ENCODE measurements around the gene B4GALT5.
A peak's percentile ranks its signal among the peaks of the same experiment; 100 is the strongest.

Gene B4GALT5

GRCh38 chr20:49699200-49699992 lies 14.3 kb downstream of the B4GALT5 start:
- peak in 1 of 2 donors; percentile 38 for DNase-seq

DNA sequence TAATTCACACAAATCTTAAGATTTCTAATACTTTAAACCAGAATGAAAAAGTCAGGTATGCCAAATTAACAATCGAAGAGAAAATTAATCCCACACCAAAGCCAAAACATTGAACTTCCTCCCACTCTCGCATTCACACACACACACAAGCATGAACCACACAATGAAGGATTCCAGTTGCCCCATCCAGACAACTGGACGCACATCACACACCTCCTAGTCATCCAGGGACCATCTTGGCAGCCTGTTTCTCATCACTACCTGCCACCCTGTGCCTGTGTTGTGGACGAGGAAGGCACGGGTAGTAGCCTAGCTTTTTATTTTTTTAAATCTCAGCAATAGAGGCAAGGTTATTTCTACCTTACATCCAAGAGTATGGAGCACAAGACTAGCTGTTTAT lies 15.2 kb downstream of the B4GALT5 start:
- no peak for DNase-seq

DNA sequence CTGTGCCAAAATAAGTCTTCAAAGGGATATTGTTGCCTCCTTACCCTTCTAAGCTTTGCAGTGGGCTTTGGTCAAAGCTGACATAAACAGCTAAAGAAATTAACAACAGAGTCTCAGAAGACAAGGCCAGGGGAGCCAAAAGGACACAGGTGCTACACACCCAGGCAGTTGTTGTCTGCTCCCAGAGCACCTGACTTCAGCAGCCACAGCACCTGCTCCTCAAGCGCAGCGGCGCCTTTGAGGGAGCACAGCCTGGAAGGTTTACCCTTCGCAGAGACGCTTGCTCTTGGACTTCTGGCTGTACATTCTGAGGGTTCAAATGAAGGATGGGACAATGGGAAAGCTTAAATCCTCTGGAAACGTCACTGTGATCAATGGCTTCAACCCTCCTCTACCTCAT lies 16.6 kb downstream of the B4GALT5 start:
- no peak for DNase-seq

DNA sequence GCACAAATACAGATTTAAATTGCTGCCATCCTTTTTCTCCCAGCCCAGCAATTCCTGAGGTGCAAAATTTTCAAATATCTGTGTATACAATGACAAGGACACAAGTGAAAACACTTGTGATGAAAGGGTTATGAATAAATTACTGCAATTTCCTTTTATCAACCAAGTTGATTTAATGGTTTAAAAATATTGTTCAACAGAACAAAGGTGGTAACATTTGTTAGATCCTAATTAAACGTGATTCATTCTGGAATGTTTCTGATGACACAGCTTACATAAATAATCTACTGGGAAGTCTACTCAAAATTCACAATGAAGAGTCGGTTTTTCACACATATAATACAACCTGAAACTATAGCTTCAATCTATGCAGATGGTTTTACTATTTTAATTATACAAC lies 17.1 kb downstream of the B4GALT5 start:
- DNase-seq, result no peak

DNA sequence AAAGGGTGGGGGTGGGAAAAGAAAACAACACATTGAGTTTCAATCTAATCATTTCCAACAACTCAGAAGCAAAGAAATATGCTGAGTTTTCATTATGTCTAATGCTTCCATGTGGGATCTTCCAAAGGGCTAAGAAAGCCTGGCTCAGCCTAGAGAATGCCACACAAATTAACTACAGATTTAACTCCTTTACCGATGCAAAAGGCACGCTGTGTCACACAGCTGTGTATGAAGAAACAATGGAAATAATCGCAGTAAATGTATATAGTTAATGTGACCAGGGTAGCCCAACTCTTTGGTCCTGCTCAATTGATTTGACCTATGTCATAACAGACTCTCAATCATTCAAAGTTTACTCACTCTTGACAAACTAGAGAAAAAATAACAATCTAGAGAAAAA lies 17.8 kb downstream of the B4GALT5 start:
- no peak for DNase-seq

- DNase-seq, result no peak
Observed at GRCh38 chr20:49694450-49695071, 19.1 kb downstream of the B4GALT5 start.

DNA sequence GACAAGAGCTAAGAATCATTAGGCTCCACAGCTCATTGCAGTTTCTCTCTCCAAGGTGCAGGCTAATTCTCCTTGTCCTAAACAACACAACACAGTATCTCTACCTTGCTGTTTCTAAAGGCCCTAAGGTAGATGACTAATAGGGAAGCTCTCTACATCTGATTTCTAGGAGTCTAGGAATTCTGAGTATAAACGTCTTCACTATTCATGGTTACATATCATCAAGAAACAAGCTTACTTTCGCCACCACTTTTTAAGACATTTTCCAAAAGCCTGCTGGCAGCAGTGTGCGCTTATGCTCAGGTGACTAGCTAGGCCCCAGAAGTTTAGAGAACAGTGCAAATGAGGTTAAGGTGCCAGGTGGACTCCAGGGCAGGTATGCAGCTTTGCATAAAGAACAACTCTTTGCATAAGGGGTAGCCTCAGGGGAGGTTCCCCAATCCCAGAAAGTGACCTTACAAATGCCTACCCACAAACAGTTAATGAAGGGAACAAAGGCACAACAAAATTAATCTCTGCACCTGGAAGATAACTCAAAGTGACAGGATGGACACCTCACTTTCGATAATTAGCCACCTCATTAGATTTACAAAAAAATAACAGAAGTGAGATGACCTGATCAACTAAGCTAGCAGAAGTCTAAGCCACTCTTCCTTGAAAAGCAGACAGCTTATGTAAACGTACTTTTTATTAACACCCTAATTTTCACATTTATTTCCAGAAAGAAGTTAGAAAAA lies 20.1 kb downstream of the B4GALT5 start:
- DNase-seq, result no peak

- DNase-seq, result no peak
Observed at GRCh38 chr20:49692941-49693340, 20.7 kb downstream of the B4GALT5 start.

DNA sequence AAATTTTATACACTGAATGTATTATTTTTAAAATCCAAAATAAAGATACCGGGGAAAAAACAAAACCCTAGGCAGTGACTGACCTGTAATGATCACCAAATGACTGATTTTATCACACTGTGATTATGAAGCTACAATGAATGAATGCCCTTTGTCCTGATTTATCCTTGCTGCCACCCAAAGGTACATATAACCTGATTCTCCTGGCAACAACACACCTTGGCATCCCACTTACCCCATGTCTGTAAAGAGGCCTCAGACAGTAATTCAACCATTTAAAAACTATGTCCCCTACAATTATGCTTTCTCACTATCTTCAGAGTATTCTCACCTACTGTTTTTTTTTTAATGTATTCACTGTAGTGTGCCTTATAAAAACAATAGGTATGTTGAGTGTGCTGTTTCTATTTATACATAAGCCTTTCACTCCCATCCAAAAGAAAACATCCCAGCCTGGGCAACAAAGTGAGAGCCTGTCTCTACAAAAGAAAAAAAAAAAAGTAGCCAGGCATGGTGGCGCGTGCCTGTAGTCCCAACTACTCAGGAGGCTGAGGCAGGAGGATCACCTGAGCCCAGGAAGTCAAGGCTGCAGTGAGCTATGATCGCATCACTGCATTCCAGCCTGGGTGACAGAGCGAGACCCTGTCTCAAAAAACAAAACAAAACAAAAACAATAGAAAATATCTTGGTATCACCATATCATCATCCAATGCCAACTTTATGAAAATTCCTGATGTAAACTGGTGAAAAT lies 21.7 kb downstream of the B4GALT5 start:
- DNase-seq, result no peak

DNA sequence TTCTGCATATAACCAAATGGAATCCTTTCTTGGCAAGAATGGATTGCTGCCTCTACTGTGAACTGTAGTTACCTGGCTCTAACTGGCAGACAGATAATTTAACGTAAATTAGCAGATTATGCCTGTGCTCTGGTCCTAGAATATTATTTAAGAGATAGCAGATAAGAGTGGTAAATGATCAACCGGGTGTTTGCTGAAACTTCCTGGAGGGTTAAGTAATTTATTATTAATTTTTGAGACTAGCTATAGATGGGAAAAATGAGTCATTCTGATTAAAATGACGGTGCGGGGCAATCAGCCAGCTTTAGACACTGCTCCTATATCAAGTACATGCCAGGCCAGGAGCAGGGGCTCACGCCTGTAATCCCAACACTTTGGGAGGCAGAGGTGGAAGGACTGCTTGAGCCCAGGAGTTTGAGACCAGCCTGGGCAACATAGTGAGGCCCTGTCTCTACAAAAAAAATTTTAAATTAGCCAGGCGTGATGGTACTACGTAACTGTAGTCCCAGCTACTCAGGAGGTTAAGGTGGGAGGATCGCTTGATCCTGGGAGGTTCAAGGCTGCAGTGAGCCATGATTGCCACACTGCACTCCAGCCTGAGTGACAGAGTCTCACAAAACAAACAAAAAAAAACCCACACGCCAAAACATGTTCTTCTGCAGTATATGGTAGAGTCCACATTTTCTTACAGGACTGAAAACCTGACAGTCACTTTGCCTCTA lies 22.6 kb downstream of the B4GALT5 start:
- no peak for DNase-seq

DNA sequence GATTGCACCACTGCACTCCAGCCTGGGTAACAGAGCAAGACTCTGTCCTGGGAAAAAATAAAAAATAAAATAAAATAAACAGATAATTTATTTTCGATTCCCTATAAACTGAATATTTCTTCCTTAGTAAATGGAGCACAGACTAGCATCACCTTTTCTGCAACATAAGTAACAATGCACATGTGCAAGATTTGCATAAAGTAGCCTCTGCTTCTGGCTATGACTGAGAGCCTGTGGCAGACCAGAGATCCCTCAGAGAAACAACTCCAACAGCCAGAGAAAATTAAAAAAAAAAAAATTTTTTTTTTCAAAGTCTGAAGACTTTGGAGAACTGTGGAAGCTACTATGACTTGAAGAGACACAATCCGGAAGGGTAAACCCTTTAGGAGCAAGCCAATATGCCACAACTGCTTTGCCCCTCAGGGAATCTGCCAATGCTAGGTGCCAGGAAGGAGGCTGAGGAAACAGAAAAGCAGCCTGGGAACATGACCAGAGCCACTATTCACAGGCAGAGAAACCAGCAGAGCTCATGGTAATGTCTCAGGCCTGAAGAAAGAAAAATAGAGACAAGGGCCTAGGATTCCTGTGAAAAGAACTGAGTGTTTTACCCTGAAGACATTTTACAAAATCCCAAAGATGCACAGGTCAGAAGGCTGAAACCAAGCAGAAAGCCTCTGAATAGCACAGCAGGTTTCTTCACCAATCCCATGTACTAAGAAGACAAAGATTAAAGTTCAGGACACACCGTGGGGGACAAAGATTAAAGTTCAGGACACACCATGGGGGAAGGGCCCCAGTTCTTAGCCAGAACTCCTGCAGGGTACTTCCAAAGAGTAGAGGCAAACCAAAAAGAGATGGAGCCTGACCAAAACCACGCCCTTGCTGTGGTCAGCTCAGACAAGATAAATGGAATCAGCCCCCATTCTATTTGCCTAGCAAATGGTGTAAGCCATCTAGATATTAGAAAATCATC lies 25.8 kb downstream of the B4GALT5 start:
- DNase-seq, result no peak

GRCh38 chr20:49685809-49686208 lies 27.9 kb downstream of the B4GALT5 start:
- DNase-seq, result no peak

- no peak for DNase-seq
Observed at GRCh38 chr20:49685161-49685601, 28.5 kb downstream of the B4GALT5 start.

GRCh38 chr20:49684335-49684997 lies 29.2 kb downstream of the B4GALT5 start:
- no peak for DNase-seq

DNA sequence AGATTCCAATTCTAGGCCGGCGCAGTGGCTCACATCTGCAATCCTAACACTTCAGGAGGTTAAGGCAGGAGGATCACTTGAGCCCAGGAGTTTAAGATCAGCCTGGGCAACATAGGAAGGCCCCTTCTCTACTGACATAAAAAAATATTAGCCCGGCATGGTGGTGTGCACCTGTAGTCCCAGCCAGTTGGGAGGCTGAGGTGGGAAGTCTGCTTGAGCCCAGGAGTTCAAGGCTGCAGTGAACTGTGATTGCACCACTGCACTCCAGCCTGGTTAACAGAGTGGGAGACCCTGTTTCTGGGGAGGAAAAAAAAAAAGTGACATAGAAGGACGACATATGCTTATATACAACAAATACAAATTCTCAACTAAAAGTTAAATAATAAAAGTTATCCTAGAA lies 30.9 kb downstream of the B4GALT5 start:
- DNase-seq, result no peak

GRCh38 chr20:49682278-49682677 lies 31.4 kb downstream of the B4GALT5 start:
- DNase-seq, result no peak

- no peak for DNase-seq
Observed at GRCh38 chr20:49681850-49682216, 31.8 kb downstream of the B4GALT5 start.

DNA sequence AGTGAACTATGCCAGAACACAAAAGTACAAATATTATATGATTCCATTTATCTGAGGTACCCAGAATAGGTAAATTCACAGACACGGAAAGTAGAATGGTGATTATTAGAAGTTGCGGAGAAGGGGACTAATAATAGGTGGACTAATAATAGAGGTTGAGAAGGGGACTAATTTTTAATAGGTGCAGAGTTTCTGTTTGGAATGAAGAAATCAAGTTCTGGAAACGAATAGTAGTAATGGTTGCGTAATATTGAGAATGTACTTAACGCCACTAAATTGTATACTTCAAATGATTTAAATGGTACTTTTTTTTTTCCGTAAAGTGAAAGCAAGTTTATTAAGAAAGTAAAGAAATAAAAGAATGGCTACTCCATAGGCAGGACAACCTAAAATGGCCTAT lies 33.2 kb downstream of the B4GALT5 start:
- DNase-seq, result no peak

- DNase-seq, result no peak
Observed at GRCh38 chr20:49679634-49680033, 34.0 kb downstream of the B4GALT5 start.

All from CD4-positive, alpha-beta T cell treated with Interleukin-4 for 1 hour (primary cell).